HG02852 (cell line): ENCODE data around the gene SKA1.
"Not testable (repeated sequence)": the region's sequence is repeated elsewhere in the genome, so short reads cannot be mapped to it uniquely, and the experiment has no call there.

Experiments used
- ATAC-seq: cut with Tn5 transposase; IDR thresholded peaks from one replicate; pipeline ENCODE4 v1.9.1; 2021; ENCODE audit warnings: mild to moderate bottlenecking, moderate library complexity; ENCODE audit not compliant: unreplicated experiment

SKA1 gene

GRCh38 chr18:50393802-50394201 lies 19.0 kb downstream of the SKA1 start:
- ATAC-seq, result no peak

GRCh38 chr18:50395093-50395492 lies 20.2 kb downstream of the SKA1 start:
- ATAC-seq, result no peak

GRCh38 chr18:50396005-50396660 lies 21.3 kb downstream of the SKA1 start:
- ATAC-seq, result no peak

GRCh38 chr18:50397023-50397422 lies 22.2 kb downstream of the SKA1 start:
- ATAC-seq, result no peak

DNA sequence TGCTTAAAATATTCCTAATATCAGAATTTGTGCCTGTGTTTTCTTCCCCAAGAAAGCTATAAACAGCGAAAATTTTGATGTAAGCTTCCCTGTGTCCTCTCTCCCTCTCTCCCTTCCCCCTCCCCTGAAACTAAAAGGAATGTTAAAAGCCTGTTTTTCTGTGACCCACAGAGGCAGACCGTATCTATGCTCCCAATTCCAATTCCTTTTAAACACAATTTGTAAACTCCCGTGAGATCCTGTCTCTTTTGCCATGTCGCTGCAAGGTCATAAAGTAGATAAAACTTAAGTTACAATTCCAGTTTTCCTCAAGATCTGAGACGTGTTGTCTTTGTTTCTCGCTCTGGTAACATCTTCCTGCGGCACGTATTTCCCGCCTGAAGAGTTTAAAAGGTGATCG lies 23.3 kb downstream of the SKA1 start:
- no peak for ATAC-seq

- no peak for ATAC-seq
These were observed 24.1 kb downstream of the SKA1 start for GRCh38 chr18:50398947-50399346.

- no peak for ATAC-seq
These were observed 24.7 kb downstream of the SKA1 start for GRCh38 chr18:50399582-50399981.

DNA sequence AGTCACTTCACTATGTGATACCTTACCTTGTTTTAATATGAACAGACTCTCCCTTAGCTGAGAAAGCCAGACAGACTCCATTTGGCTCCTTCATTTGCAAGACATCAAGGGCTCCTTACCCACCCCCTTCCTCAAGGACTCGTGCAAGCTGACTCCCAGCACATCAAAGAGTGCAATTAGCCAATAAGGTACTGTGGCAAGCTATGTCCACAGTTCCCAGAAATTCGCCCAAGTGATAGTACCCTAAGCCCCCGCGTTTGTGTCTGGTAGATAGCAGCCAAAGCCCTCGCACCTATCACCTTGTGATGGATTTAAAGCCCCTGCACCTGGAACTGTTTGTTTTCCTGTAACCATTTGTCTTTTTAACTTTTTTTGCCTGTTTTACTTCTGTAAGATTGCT lies 25.6 kb downstream of the SKA1 start:
- not testable (repeated sequence) for ATAC-seq

DNA sequence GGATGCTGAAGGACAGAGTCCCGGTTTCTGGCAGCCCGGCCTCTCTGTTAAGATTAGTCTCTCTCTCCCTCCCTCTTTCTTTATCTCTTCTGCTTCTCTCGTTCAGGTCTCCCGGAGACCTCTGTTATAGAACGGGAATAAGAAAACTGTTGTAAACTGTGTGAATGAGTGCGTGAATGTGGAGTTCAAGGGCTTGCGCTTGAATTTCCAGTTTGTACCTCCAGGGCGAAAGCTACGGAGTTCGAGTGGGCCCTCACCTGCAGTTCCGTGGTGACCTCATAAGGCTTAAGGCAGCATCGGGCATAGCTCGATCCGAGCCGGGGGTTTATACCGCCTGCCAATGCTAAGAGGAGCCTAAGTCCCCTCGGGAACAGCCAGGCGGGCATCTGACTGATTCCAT lies 26.4 kb downstream of the SKA1 start:
- no peak for ATAC-seq

GRCh38 chr18:50401888-50402287 lies 27.0 kb downstream of the SKA1 start:
- ATAC-seq, result no peak

GRCh38 chr18:50404752-50405581 lies 30.1 kb downstream of the SKA1 start:
- not testable (repeated sequence) for ATAC-seq

- ATAC-seq, result no peak
These were observed 30.9 kb downstream of the SKA1 start for GRCh38 chr18:50405582-50406271.

- no peak for ATAC-seq
These were observed 34.4 kb downstream of the SKA1 start for GRCh38 chr18:50409236-50409635.

DNA sequence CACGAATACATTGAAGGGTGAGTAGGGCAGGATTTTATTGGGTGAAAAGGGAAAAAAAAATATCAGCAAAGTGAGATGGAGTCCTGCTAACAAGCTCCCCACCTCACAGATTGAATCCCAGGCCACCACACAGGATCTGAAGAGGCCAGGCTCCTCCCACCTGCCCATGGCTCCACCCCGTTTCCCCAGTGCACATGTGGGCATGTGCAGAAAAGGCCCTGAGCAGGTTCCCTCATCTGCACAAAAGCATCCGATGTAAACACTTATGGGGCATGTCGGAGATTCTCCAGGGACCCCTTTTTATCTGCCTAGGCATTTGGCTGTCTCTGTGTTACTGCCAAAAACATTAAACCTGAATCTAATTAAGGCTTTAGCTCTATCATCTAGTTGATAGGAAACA lies 35.2 kb downstream of the SKA1 start:
- ATAC-seq, result no peak

DNA sequence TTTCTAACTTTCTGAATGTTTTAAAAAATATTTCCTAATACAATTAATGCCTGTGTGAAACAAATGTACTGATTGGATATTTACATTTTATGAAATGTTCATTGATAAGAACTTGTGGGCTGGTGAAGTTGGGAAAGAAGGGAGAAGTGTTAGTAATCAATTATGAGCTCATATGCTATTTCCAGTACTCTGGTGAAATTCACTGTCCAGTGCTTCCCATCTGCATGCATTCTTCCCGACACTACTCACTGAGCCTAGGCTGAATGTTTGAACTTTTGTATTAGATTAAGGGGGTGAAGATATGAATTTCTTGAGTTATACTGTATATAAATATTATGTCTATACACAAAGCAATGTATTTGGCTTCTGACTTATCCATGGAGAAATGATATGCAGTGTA lies 36.0 kb downstream of the SKA1 start:
- no peak for ATAC-seq

DNA sequence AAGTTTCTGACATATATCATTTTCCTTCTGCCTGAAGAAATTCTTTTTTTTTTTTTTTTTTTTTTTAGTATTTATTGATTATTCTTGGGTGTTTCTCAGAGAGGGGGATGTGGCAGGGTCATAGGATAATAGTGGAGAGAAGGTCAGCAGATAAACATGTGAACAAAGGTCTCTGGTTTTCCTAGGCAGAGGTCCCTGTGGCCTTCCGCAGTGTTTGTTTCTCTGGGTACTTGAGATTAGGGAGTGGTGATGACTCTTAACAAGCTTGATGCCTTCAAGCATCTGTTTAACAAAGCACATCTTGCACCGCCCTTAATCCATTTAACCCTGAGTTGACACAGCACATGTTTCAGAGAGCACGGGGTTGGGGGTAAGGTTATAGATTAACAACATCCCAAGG lies 42.0 kb downstream of the SKA1 start:
- ATAC-seq, result not testable (repeated sequence)

DNA sequence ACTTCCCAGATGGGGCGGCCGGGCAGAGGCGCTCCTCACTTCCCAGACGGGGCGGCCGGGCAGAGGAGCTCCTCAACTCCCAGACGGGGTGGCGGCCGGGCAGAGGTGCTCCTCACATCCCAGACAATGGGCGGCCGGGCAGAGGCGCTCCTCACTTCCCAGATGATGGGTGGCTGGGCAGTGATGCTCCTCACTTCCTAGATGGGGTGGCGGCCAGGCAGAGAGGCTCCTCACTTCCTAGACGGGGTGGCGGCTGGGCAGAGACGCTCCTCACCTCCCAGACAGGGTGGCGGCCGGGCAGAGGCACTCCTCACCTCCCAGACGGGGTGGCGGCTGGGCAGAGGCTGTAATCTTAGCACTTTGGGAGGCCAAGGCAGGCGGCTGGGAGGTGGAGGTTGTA lies 42.9 kb downstream of the SKA1 start:
- not testable (repeated sequence) for ATAC-seq

GRCh38 chr18:50418650-50419049 lies 43.8 kb downstream of the SKA1 start:
- no peak for ATAC-seq

DNA sequence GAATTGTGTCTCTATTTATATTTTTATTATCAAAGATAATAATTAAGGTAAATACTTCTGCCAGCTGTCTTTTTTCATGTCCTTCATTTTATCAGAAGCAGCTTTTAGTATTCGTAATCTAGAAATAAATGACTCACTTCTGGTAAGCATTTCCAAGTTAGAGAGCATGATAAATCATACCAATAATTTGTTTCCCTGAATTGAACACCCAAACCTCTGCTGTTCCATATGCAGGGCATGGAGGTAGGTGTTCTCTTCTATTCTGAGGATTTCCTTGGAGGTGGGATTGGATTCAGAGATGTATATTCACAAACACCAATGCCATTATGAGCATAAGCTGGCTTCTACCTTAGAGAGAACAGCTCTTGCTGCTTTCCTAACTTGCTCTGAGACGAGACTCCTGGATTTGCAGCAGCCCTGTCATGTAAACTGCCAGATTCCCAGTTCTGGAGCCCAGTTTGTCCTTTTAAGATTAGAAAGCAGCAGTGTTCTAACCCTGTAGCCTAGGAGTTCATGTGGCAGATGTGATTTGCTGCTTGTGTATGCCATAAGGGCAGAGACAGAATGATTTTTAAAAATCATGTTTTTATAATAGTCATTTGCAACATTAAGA lies 47.5 kb downstream of the SKA1 start:
- ATAC-seq, result no peak

DNA sequence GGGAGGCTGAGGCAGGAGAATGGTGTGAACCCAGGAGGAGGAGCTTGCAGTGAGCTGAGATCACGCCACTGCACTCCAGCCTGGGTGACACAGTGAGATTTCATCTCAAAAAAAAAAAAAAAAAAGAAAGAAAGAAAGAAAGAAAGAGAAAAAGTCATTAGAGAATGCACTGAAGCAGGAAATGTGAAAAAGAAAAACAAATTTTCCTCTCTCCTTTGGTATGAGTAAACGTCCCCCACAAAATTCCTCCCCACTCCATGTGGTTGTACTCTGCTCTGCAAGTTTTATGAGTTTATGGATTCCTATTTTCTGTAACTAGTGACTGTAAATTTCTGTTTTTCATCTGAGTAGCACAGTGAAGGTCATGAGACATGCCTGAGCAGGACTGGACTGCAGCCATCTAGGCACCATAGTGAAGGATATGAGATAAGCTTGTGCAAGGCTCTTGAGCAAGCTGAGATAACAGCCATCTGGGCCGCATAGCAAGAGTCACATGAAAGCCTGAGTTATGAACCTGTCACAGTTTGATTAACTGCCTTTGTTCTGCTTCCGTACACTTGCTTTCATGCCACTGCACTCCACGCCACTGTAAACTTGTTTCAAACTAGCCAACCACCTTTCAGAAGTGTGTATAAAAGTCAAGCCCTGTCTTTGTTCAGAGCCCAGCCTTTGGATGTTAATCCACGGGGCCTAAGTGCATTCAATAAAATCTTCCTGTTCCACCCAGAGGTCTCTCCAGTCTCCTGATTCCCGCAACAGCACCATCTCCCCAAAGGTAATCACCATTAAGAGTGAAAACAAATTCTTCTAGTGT lies 50.2 kb downstream of the SKA1 start:
- no peak for ATAC-seq

GRCh38 chr18:50427896-50428295 lies 53.0 kb downstream of the SKA1 start:
- no peak for ATAC-seq
